Left renal cortex interstitium (tissue), 4 donors: ENCODE data around the gene ZG16B. TPM values are rescaled to one million over a fixed set of nuclear protein-coding genes. Genes with fewer than 3 reads are reported as not detected.

Source experiments
- DNase-seq, 4 donors: peaks; one replicate each; pipeline ENCODE4 v3.0.0-alpha.2; 2013; ENCODE audit warnings: low read depth in 4 of 4, low spot score in 2 of 4, missing footprints in 1 of 4
- polyA plus RNA-seq, 4 donors: library from polyadenylated mRNA; unstranded; fragments of 120-200 nt; gene quantifications; one replicate each; pipeline ENCODE4 v1.2.1, GENCODE V29; 2013; ENCODE audit not compliant: insufficient read length in 4 of 4

Gene ZG16B
- polyA plus RNA-seq, 4 donors = 0.19 to 1.2 (median 0.61) TPM

- no peak for DNase-seq
Measured at GRCh38 chr16:2821487-2822157, 8.5 kb upstream of the ZG16B start.

- DNase-seq = no peak
Measured at GRCh38 chr16:2822158-2822495, 8.0 kb upstream of the ZG16B start.

- no peak for DNase-seq
Measured at GRCh38 chr16:2822496-2822895, 7.6 kb upstream of the ZG16B start.

GRCh38 chr16:2824626-2825025, 5.5 kb upstream of the ZG16B start:
- no peak for DNase-seq

- no peak for DNase-seq
Measured at GRCh38 chr16:2825049-2825742, 4.9 kb upstream of the ZG16B start.

- DNase-seq = no peak
Measured at GRCh38 chr16:2825906-2826305, 4.2 kb upstream of the ZG16B start.

GRCh38 chr16:2826591-2827373, 3.3 kb upstream of the ZG16B start:
- no peak for DNase-seq

- no peak for DNase-seq
Measured at GRCh38 chr16:2827374-2827791, 2.7 kb upstream of the ZG16B start.

GRCh38 chr16:2827831-2828520, 2.1 kb upstream of the ZG16B start:
- DNase-seq = no peak

GRCh38 chr16:2828521-2828840, 1.6 kb upstream of the ZG16B start:
- no peak for DNase-seq

- no peak for DNase-seq
Measured at GRCh38 chr16:2828876-2829430, 1.1 kb upstream of the ZG16B start.

GRCh38 chr16:2830355-2830695, 222 bp downstream of the ZG16B start:
- no peak for DNase-seq

GRCh38 chr16:2831203-2831602, 1.1 kb downstream of the ZG16B start:
- no peak for DNase-seq

- DNase-seq = no peak
Measured at GRCh38 chr16:2833776-2834175, 3.7 kb downstream of the ZG16B start.

- DNase-seq = no peak
Measured at GRCh38 chr16:2834968-2835367, 4.9 kb downstream of the ZG16B start.

GRCh38 chr16:2835638-2836493, 5.8 kb downstream of the ZG16B start:
- DNase-seq = no peak

GRCh38 chr16:2836646-2837508, 6.8 kb downstream of the ZG16B start:
- no peak for DNase-seq

GRCh38 chr16:2838928-2839327, 8.8 kb downstream of the ZG16B start:
- DNase-seq = no peak
